Right lobe of liver (tissue), 6 donors: ENCODE data around the gene PRM3. TPM values are rescaled to one million over a fixed set of nuclear protein-coding genes. Genes with fewer than 3 reads are reported as not detected.
A peak's percentile ranks its signal among the peaks of the same experiment; 100 is the strongest.

Experiments used
- ATAC-seq, 4 donors: fragments of 200-7000 bp; cut with Tn5 transposase; one replicate each; pipeline ENCODE4 v1.9.1; 2020; ENCODE audit warnings: mild to moderate bottlenecking in 4 of 4, moderate library complexity in 4 of 4
- DNase-seq, 3 donors: peaks; one replicate each; pipeline ENCODE4 v3.0.0-alpha.2; 2020
- H3K27ac ChIP-seq, 3 donors: fragments of 200-600 bp; one replicate each; pipeline ENCODE4 v1.8.0; 2022
- H3K27me3 ChIP-seq, 2 donors: fragments of 200-600 bp; one replicate each; pipeline ENCODE4 v1.8.0; 2022
- H3K36me3 ChIP-seq, 4 donors: fragments of 200-600 bp; sonication (generic) in 1 of 4; one replicate each; pipeline versions ENCODE4 v1.5.1 to v1.8.0; 2017 to 2022; ENCODE audit warnings: control low read depth in 1 of 4
- H3K4me1 ChIP-seq, 4 donors: fragments of 200-600 bp; sonication (generic) in 1 of 4; one replicate each; pipeline versions ENCODE4 v1.5.1 to v1.8.0; 2017 to 2022; ENCODE audit warnings: control low read depth in 1 of 4
- H3K4me3 ChIP-seq, 3 donors: fragments of 200-600 bp; one replicate each; pipeline ENCODE4 v1.8.0; 2022
- H3K9me3 ChIP-seq, 4 donors: fragments of 200-600 bp; sonication (generic) in 1 of 4; one replicate each; pipeline versions ENCODE4 v1.5.1 to v1.8.0; 2017 to 2022; ENCODE audit warnings: control low read depth in 1 of 4
- POLR2A ChIP-seq: fragments of 450-650 bp; IDR thresholded peaks from one replicate; pipeline ENCODE4 v1.6.1; 2017; ENCODE audit warnings: antibody characterized with exemption, mild to moderate bottlenecking
- WGBS: methylation state at CpG from one replicate; pipeline ENCODE4 v1.1.6; 2018; ENCODE audit warnings: low coverage, low lambda C conversion rate; ENCODE audit not compliant: insufficient coverage; ENCODE audit errors: missing lambda C conversion rate; 5-methylcytosine and 5-hydroxymethylcytosine counted together
- intact Hi-C, 2 donors: fragments of 100-400 bp; cut with DNase I; formaldehyde crosslinking; loops; one replicate each; pipeline versions ENCODE4 v1.11.2 to v1.14.1; 2022
- total RNA-seq, 6 experiments: library from RNA; depleted of rRNA in 2 of 6; stranded (reverse); fragments of >200 nt in 2 of 6; fragmentation: NEBNext Ultra II Directional in 3 of 6; extraction: Animal tissue kit (Norgen Biotek cat#: 25700) in 3 of 6; gene quantifications; one replicate each; pipeline versions ENCODE4 v1.1.0 to v1.2.4, GENCODE V29; 2016 to 2023
- TF ChIP-seq, protein P1 (sequence below), 4 donors: fragments of 200-600 bp in 3 of 4; fragments of 450-650 bp in 1 of 4; IDR thresholded peaks; one replicate each; pipeline versions ENCODE4 v1.5.1 to v1.8.0; 2016 to 2022; ENCODE audit warnings: antibody characterized with exemption in 4 of 4, mild to moderate bottlenecking in 2 of 4
- donor health status: DM: no; HTN: yes; CAD: no.
- donor health status: DM: no; HTN: no; CAD: no.
- donor health status: DM: no; HTN: no; CAD: no.
- donor health status: DM: no; HTN: yes; CAD: no.
- donor health status: DM: no; HTN: yes; CAD: no.

PRM3 gene
- total RNA-seq, 6 experiments from 2014 or later = not detected

DNA sequence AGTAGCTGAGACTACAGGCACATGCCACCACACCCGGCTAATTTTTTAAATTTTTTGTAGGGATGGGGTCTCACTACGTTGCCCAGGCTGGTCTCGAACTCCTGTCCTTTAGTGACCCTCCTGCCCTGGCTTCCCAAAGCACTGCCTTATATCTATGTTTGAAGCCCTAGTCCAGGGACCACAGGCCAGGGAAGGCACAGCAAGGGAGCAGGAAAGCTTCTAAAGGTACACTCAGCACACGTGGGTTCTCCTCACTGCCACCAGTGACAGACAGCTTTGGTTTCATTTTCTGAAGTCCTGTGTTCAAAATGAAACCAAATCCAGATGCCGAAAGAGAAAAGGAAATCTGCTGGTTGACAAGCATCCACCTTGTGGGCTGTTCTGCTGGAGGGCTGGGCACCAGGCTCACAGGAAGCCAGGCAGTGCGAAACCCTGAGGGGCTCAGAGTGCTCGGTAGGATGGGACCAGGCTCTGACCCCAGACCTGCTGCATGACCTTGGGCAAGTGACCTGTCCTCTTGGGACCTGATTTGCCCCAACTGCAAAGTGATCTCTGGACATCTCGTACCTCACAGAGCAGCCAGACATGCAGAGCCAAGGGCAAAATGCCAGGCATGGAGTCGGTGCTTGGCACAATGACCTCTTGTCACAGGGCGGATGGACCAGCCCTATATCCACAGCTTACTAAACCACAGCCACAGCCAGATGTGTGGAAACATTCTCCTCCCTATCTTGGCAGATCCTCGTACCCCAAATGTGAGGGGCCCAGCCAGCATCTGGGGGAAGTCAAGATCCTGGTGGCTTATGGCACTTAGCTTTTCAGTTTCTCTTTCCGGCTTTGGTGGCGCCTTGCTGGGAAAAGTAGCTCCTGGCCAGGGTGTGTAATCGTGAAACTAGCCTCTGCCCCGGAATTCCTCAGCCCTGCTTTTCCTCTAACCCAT, 14.6 kb downstream of the PRM3 start:
- TF ChIP-seq, protein P1, sequence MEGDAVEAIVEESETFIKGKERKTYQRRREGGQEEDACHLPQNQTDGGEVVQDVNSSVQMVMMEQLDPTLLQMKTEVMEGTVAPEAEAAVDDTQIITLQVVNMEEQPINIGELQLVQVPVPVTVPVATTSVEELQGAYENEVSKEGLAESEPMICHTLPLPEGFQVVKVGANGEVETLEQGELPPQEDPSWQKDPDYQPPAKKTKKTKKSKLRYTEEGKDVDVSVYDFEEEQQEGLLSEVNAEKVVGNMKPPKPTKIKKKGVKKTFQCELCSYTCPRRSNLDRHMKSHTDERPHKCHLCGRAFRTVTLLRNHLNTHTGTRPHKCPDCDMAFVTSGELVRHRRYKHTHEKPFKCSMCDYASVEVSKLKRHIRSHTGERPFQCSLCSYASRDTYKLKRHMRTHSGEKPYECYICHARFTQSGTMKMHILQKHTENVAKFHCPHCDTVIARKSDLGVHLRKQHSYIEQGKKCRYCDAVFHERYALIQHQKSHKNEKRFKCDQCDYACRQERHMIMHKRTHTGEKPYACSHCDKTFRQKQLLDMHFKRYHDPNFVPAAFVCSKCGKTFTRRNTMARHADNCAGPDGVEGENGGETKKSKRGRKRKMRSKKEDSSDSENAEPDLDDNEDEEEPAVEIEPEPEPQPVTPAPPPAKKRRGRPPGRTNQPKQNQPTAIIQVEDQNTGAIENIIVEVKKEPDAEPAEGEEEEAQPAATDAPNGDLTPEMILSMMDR (IDR thresholded peaks at IDR 0.05) = no peak
- TF ChIP-seq POLR2A = no peak
- Histone ChIP-seq H3K27ac (peak overlapping the region; percentile 63 to 89 (median 66)), H3K4me1 (peaks cover 0 to 31% (median 9%) of the 10 kb centered on the region in 4 donors), H3K9me3 (no peaks in the 10 kb centered on the region), H3K4me3 (peak overlapping the region; percentile 14 to 52 (median 51)), H3K36me3 (no peaks in the 10 kb centered on the region), H3K27me3 (no peaks in the 10 kb centered on the region)
- WGBS = 18% methylated on average over 8 of the region's 15 CpGs
- DNase-seq = peak; percentile 80 to 93 (median 90)
- intact Hi-C loops = loop anchor here (5.0 to 10.0 kb wide), 2 partner anchors 54 to 287 kb away; no protein-coding TSS in a partner anchor
- peak; percentile 36 to 62 (median 52) for ATAC-seq

DNA sequence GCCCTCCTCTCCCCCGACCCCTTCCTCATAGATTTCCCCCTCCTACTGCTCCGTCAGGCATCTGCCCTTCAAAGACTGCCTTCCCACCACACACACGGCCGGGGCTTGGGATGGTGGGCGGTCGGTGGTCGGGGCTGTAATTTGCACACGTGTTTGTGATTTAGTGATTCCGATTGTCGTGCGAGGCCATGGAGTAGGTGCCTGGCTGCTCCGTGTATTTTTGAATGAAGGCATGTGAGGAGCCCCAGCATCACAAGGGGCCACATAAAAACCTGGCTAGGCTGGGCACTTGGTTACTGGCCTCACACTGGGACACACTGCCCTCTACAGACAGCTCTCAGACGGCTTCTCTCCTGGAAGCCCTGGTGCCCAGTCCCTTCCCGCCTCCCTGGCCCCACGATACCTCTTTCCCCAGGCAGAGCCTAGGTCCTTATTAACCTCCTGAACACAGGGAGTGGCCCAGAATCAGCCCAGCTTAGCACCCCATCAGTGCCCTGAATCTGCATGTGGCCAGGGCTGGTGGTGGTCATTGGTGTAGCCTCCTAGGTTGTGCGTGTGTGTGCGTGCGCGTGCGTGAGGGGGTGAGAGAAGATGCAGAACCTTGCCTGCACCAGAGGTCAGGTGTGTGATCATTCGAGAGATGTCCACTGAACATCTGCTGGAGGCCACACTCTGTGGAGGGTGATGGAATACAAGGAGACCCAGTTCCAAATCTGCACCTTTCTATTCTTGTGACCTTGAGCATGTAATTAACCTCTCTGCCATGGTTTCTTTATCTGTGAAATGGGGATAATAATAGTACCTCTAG, 16.1 kb downstream of the PRM3 start:
- Histone ChIP-seq H3K4me1 (peaks cover 0 to 31% (median 9%) of the 10 kb centered on the region in 4 donors), H3K27ac (peak overlapping the region; percentile 90 to 96 (median 94)), H3K27me3 (no peaks in the 10 kb centered on the region), H3K4me3 (peak overlapping the region; percentile 76 to 92 (median 89)), H3K9me3 (no peaks in the 10 kb centered on the region), H3K36me3 (no peaks in the 10 kb centered on the region)
- ATAC-seq (peak; percentile 48 to 65 (median 59)), DNase-seq (peak; percentile 76 to 77 (median 77))
- 2% methylated on average over 14 of the region's 21 CpGs for WGBS
- TF ChIP-seq, protein P1 (IDR thresholded peaks at IDR 0.05) = peak; percentile 64 to 80 (median 74)
- TF ChIP-seq POLR2A = no peak
- intact Hi-C loops = loop anchor here (5.0 to 10.0 kb wide), 2 partner anchors 53 to 285 kb away; no protein-coding TSS in a partner anchor

DNA sequence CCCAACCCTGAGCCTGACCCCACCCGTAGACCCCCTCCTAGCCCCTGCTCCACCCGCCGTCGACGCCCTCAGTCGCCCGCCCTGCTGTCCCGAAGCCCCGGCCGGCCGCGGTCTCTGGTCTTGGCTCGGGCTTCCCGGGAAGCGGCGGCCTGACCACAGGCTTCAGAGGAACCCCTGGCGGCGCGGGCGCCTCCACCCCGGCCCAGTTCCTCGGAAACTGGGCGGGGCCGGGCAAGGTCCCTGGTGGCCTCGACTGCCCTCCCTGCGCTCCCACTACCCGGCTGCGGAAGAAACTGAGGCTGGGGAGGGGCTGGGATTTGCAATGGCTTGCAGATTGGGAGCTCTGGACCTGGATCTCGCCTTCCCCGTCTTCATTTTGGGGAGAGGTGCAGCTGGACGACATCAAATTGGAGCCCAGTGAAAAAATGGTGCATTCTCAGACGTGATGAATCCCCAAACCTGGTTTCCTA, 16.7 kb downstream of the PRM3 start:
- Histone ChIP-seq H3K27ac (peak overlapping the region; percentile 90 to 96 (median 94)), H3K4me3 (peak overlapping the region; percentile 76 to 92 (median 89)), H3K4me1 (peaks cover 0 to 31% (median 9%) of the 10 kb centered on the region in 4 donors), H3K36me3 (no peaks in the 10 kb centered on the region), H3K27me3 (no peaks in the 10 kb centered on the region), H3K9me3 (no peaks in the 10 kb centered on the region)
- peak; percentile 72 to 78 (median 73) for DNase-seq
- intact Hi-C loops = loop anchor here (5.0 to 10.0 kb wide), 2 partner anchors 52 to 284 kb away; no protein-coding TSS in a partner anchor
- WGBS = 0% methylated on average over 19 of the region's 32 CpGs
- no peak for TF ChIP-seq POLR2A
- TF ChIP-seq, protein P1 (IDR thresholded peaks at IDR 0.05) = no peak
- ATAC-seq = peak; percentile 23 to 36 (median 32)
